Ureter (tissue), 1 donor: ENCODE results near the gene SLITRK2. TPM values are rescaled to one million over a fixed set of nuclear protein-coding genes. Genes with fewer than 3 reads are reported as not detected.

Source experiments
- DNase-seq: peaks from one replicate; pipeline ENCODE4 v3.0.0-alpha.2; 2020; ENCODE audit warnings: low spot score
- total RNA-seq: library from RNA; stranded (reverse); gene quantifications from one replicate; pipeline ENCODE4 v1.2.4, GENCODE V29; 2023
- donor health status: DM: yes; HTN: yes; CAD: no.

The SLITRK2 gene
- total RNA-seq = 0.08 TPM

GRCh38 chrX:145817331-145818185, at the start of gene SLITRK2:
SLITRK2 (plus strand) TSS chrX:145817829; CDS start chrX:145822426, 4,597 bp downstream.
- DNase-seq = no peak

- DNase-seq = no peak
Measured at GRCh38 chrX:145773006-145773405, 44.6 kb upstream of the SLITRK2 start.

- no peak for DNase-seq
Measured at GRCh38 chrX:145792281-145792680, 25.3 kb upstream of the SLITRK2 start.

- DNase-seq = no peak
Measured at GRCh38 chrX:145803508-145803907, 14.1 kb upstream of the SLITRK2 start.

GRCh38 chrX:145813081-145813480, 4.5 kb upstream of the SLITRK2 start:
- DNase-seq = no peak

GRCh38 chrX:145816601-145817315, 871 bp upstream of the SLITRK2 start:
- DNase-seq = no peak

GRCh38 chrX:145818186-145819113, 821 bp downstream of the SLITRK2 start:
- no peak for DNase-seq

- DNase-seq = no peak
Measured at GRCh38 chrX:145820825-145821224, 3.2 kb downstream of the SLITRK2 start.

GRCh38 chrX:145821291-145821897, 3.8 kb downstream of the SLITRK2 start:
- DNase-seq = no peak

GRCh38 chrX:145821898-145822571, 4.4 kb downstream of the SLITRK2 start:
- DNase-seq = no peak

- no peak for DNase-seq
Measured at GRCh38 chrX:145823132-145823531, 5.5 kb downstream of the SLITRK2 start.

- no peak for DNase-seq
Measured at GRCh38 chrX:145825896-145826295, 8.3 kb downstream of the SLITRK2 start.

GRCh38 chrX:145826466-145826865, 8.8 kb downstream of the SLITRK2 start:
- no peak for DNase-seq

GRCh38 chrX:145832796-145833195, 15.2 kb downstream of the SLITRK2 start:
- DNase-seq = no peak

- no peak for DNase-seq
Measured at GRCh38 chrX:145840531-145840930, 22.9 kb downstream of the SLITRK2 start.

GRCh38 chrX:145843146-145843904, 25.7 kb downstream of the SLITRK2 start:
- DNase-seq = no peak

- DNase-seq = no peak
Measured at GRCh38 chrX:145844886-145845285, 27.3 kb downstream of the SLITRK2 start.

GRCh38 chrX:145848448-145848847, 30.8 kb downstream of the SLITRK2 start:
- DNase-seq = no peak

- no peak for DNase-seq
Measured at GRCh38 chrX:145848857-145849256, 31.2 kb downstream of the SLITRK2 start.

- DNase-seq = no peak
Measured at GRCh38 chrX:145853181-145853580, 35.6 kb downstream of the SLITRK2 start.
